ENCODE measurements around the gene TMPO. TPM values are rescaled to one million over a fixed set of nuclear protein-coding genes. Genes with fewer than 3 reads are reported as not detected.

Gene TMPO
- total RNA-seq, 1 experiment from 2014 or later = 124 TPM

DNA sequence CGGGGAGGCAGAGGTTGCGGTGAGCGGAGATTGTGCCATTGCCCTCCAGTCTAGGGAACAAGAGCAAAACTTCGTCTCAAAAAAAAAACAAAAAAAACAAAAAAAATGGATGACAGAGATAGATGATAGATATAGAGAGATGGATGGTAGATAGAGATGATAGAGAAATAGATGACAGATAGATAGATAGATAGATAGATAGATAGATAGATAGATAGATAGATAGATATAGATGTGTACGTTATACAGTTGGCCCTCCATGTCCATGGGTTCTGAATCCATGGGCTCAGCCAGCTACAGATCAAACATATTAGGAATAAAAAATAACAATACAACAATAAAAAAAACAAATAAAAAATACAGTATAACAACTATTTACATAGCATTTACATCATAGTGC, 65.3 kb downstream of the TMPO start:
- ChIA-PET CTCF (interaction anchor here (0.8 kb wide), 1 partner anchor 9 kb away, joined by 4 read pairs; no protein-coding TSS in a partner anchor), POLR2A (no interaction called here)
- DNase-seq (ENCODE audit: low read depth, low spot score) = no peak
- TF ChIP-seq, protein P1, sequence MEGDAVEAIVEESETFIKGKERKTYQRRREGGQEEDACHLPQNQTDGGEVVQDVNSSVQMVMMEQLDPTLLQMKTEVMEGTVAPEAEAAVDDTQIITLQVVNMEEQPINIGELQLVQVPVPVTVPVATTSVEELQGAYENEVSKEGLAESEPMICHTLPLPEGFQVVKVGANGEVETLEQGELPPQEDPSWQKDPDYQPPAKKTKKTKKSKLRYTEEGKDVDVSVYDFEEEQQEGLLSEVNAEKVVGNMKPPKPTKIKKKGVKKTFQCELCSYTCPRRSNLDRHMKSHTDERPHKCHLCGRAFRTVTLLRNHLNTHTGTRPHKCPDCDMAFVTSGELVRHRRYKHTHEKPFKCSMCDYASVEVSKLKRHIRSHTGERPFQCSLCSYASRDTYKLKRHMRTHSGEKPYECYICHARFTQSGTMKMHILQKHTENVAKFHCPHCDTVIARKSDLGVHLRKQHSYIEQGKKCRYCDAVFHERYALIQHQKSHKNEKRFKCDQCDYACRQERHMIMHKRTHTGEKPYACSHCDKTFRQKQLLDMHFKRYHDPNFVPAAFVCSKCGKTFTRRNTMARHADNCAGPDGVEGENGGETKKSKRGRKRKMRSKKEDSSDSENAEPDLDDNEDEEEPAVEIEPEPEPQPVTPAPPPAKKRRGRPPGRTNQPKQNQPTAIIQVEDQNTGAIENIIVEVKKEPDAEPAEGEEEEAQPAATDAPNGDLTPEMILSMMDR (IDR thresholded peaks at IDR 0.05) = no peak
- TF ChIP-seq REST (IDR thresholded peaks at IDR 0.05; ENCODE audit: insufficient read depth in 1 of 2, low read depth in 2 of 2, low read length in 1 of 2) (no peak), TCF7L2 (IDR thresholded peaks at IDR 0.05; ENCODE audit: low read depth, low read length) (no peak), SIN3A (IDR thresholded peaks at IDR 0.05; ENCODE audit: borderline replicate concordance, insufficient read depth, low read depth, low read length) (no peak), POLR2AphosphoS5 (IDR thresholded peaks at IDR 0.05; ENCODE audit: low read depth, low read length) (no peak)
- in situ Hi-C loops (cut with HindIII; ENCODE audit: low pct_unique_long_range_greater_than_20kb, low sequenced_read_pairs) = no loop called here
- BruUV-seq (replicated peaks) = no TSS peak
- ATAC-seq = no peak
- Histone ChIP-seq H3K4me1 (ENCODE audit: control insufficient read depth, insufficient read depth, low read length) (peaks cover 6% of the 10 kb centered on the region; the same call in 1 of the 2 replicates), H3K36me3 (ENCODE audit: control insufficient read depth, insufficient read depth, low read length) (no peaks in the 10 kb centered on the region), H3K27me3 (ENCODE audit: control insufficient read depth, insufficient read depth, low read length) (no peaks in the 10 kb centered on the region; the same call in 1 of the 2 replicates), H3K9me3 (ENCODE audit: control insufficient read depth, insufficient read depth, low read depth, low read length) (no peaks in the 10 kb centered on the region), H3K27ac (ENCODE audit: low read length) (no peak overlapping the region), H3K4me3 (ENCODE audit: low read depth in 2 of 2, low read length in 2 of 2) (no peak overlapping the region)
- intact Hi-C loops (cut with micrococcal nuclease; ENCODE audit: unreplicated experiment) = no loop called here

GRCh38 chr12:98581101-98581500, 65.7 kb downstream of the TMPO start:
- ATAC-seq = no peak
- Histone ChIP-seq H3K27ac (ENCODE audit: low read length) (no peak overlapping the region), H3K4me3 (ENCODE audit: low read depth in 2 of 2, low read length in 2 of 2) (no peak overlapping the region), H3K9me3 (ENCODE audit: control insufficient read depth, insufficient read depth, low read depth, low read length) (no peaks in the 10 kb centered on the region), H3K4me1 (ENCODE audit: control insufficient read depth, insufficient read depth, low read length) (peaks cover 6% of the 10 kb centered on the region; the same call in 1 of the 2 replicates), H3K27me3 (ENCODE audit: control insufficient read depth, insufficient read depth, low read length) (no peaks in the 10 kb centered on the region; the same call in 1 of the 2 replicates), H3K36me3 (ENCODE audit: control insufficient read depth, insufficient read depth, low read length) (no peaks in the 10 kb centered on the region)
- BruUV-seq (replicated peaks) = no TSS peak
- intact Hi-C loops (cut with micrococcal nuclease; ENCODE audit: unreplicated experiment) (no loop called here), in situ Hi-C loops (cut with HindIII; ENCODE audit: low pct_unique_long_range_greater_than_20kb, low sequenced_read_pairs) (no loop called here)
- ChIA-PET POLR2A (no interaction called here), CTCF (interaction anchor here (0.8 kb wide), 1 partner anchor 9 kb away, joined by 4 read pairs; no protein-coding TSS in a partner anchor)
- no peak for DNase-seq (ENCODE audit: low read depth, low spot score)
- TF ChIP-seq, protein P1 (IDR thresholded peaks at IDR 0.05) = no peak
